ENCODE measurements around the gene MLH3. TPM values are rescaled to one million over a fixed set of nuclear protein-coding genes. Genes with fewer than 3 reads are reported as not detected.

MLH3 gene
- total RNA-seq, 1 donor from 2014 or later, result 20.2 TPM

GRCh38 chr14:75044322-75044721 lies 6.9 kb downstream of the MLH3 start:
- intact Hi-C loops (cut with DNase I), result no loop called here
- no peak for ATAC-seq

GRCh38 chr14:75042035-75042434 lies 9.2 kb downstream of the MLH3 start:
- intact Hi-C loops (cut with DNase I), result no loop called here
- DNase-seq (ENCODE audit: missing footprints) (no peak), ATAC-seq (no peak)

More at GRCh38 chr14:75044322-75044721, 6.9 kb downstream of the MLH3 start:
- no peak for DNase-seq (ENCODE audit: missing footprints)

- DNase-seq (ENCODE audit: missing footprints) (no peak), ATAC-seq (no peak)
- intact Hi-C loops (cut with DNase I), result no loop called here
Observed at GRCh38 chr14:75041613-75042012, 9.7 kb downstream of the MLH3 start.

GRCh38 chr14:75040959-75041358 lies 10.3 kb downstream of the MLH3 start:
- no peak for ATAC-seq
- no peak for DNase-seq (ENCODE audit: missing footprints)
- intact Hi-C loops (cut with DNase I), result no loop called here

GRCh38 chr14:75040507-75040906 lies 10.8 kb downstream of the MLH3 start:
- ATAC-seq (no peak), DNase-seq (ENCODE audit: missing footprints) (no peak)

GRCh38 chr14:75032939-75033338 lies 18.3 kb downstream of the MLH3 start:
- ATAC-seq, result no peak
- no peak for DNase-seq (ENCODE audit: missing footprints)
- intact Hi-C loops (cut with DNase I), result no loop called here

More at GRCh38 chr14:75040507-75040906, 10.8 kb downstream of the MLH3 start:
- intact Hi-C loops (cut with DNase I), result no loop called here

- ATAC-seq, result no peak
- intact Hi-C loops (cut with DNase I), result no loop called here
Observed at GRCh38 chr14:75030147-75030546, 21.1 kb downstream of the MLH3 start.

GRCh38 chr14:75025876-75026275 lies 25.4 kb downstream of the MLH3 start:
- ATAC-seq (no peak), DNase-seq (ENCODE audit: missing footprints) (no peak)
- intact Hi-C loops (cut with DNase I), result no loop called here

More at GRCh38 chr14:75030147-75030546, 21.1 kb downstream of the MLH3 start:
- no peak for DNase-seq (ENCODE audit: missing footprints)

- DNase-seq (ENCODE audit: missing footprints) (no peak), ATAC-seq (no peak)
- intact Hi-C loops (cut with DNase I), result no loop called here
Observed at GRCh38 chr14:75025082-75025481, 26.2 kb downstream of the MLH3 start.

GRCh38 chr14:75023108-75023507 lies 28.2 kb downstream of the MLH3 start:
- intact Hi-C loops (cut with DNase I), result loop anchor here (2.0 kb wide), 1 partner anchor 20 kb away; the partner anchor contains the start of gene EIF2B2
- ATAC-seq (no peak), DNase-seq (ENCODE audit: missing footprints) (no peak)

GRCh38 chr14:75022655-75023054 lies 28.6 kb downstream of the MLH3 start:
- intact Hi-C loops (cut with DNase I), result loop anchor here (2.0 kb wide), 1 partner anchor 20 kb away; the partner anchor contains the start of gene EIF2B2
- DNase-seq (ENCODE audit: missing footprints) (peak; percentile 75), ATAC-seq (peak; percentile 96)

GRCh38 chr14:75018694-75019093 lies 32.6 kb downstream of the MLH3 start:
- no peak for ATAC-seq
- intact Hi-C loops (cut with DNase I), result no loop called here
- no peak for DNase-seq (ENCODE audit: missing footprints)

- intact Hi-C loops (cut with DNase I), result no loop called here
- no peak for DNase-seq (ENCODE audit: missing footprints)
- ATAC-seq, result no peak
Observed at GRCh38 chr14:75016815-75017214, 34.5 kb downstream of the MLH3 start.

- ATAC-seq, result no peak
- DNase-seq (ENCODE audit: missing footprints), result no peak
- intact Hi-C loops (cut with DNase I), result no loop called here
Observed at GRCh38 chr14:75015496-75015895, 35.8 kb downstream of the MLH3 start.

GRCh38 chr14:75013290-75013689 lies 38.0 kb downstream of the MLH3 start:
- intact Hi-C loops (cut with DNase I), result no loop called here
- ATAC-seq, result peak; percentile 71
- DNase-seq (ENCODE audit: missing footprints), result no peak

- no peak for DNase-seq (ENCODE audit: missing footprints)
- intact Hi-C loops (cut with DNase I), result no loop called here
- peak; percentile 30 for ATAC-seq
Observed at GRCh38 chr14:75011356-75011994, 39.8 kb downstream of the MLH3 start.

GRCh38 chr14:75010472-75011093 lies 40.7 kb downstream of the MLH3 start:
- intact Hi-C loops (cut with DNase I), result no loop called here
- DNase-seq (ENCODE audit: missing footprints) (no peak), ATAC-seq (no peak)

- intact Hi-C loops (cut with DNase I), result no loop called here
- no peak for ATAC-seq
- no peak for DNase-seq (ENCODE audit: missing footprints)
Observed at GRCh38 chr14:75009176-75009575, 42.1 kb downstream of the MLH3 start.

GRCh38 chr14:75005357-75005756 lies 45.9 kb downstream of the MLH3 start:
- intact Hi-C loops (cut with DNase I), result loop anchor here (2.0 kb wide), 1 partner anchor 59 kb away; no protein-coding TSS in a partner anchor
- ATAC-seq (no peak), DNase-seq (ENCODE audit: missing footprints) (no peak)

GRCh38 chr14:75003250-75004027 lies 47.8 kb downstream of the MLH3 start:
- intact Hi-C loops (cut with DNase I), result loop anchor here (2.0 to 5.0 kb wide), 3 partner anchors 19 to 64 kb away; partner anchors contain the start of gene ZC2HC1C
- ATAC-seq (no peak), DNase-seq (ENCODE audit: missing footprints) (no peak)

Measured in Right ventricle myocardium inferior (tissue), 1 donor.